Progenitor cell of endocrine pancreas (in vitro differentiated cells): Measurements from ENCODE around the gene RPA1. TPM values are rescaled to one million over a fixed set of nuclear protein-coding genes. Genes with fewer than 3 reads are reported as not detected.

Experiments used
- DNase-seq: peaks from one replicate; pipeline ENCODE4 v3.0.0; 2021; ENCODE audit warnings: low spot score; ENCODE audit not compliant: unreplicated experiment
- H3K27ac Mint-ChIP-seq: 2 replicates; pipeline ENCODE4 v1.8.0; 2021; ENCODE audit warnings: mild to moderate bottlenecking, moderate library complexity, mixed read lengths
- H3K27me3 Mint-ChIP-seq: 2 replicates; pipeline ENCODE4 v1.8.0; 2021; ENCODE audit warnings: mixed read lengths
- H3K36me3 Mint-ChIP-seq: 2 replicates; pipeline ENCODE4 v1.8.0; 2022; ENCODE audit warnings: mixed read lengths; ENCODE audit not compliant: insufficient read depth
- H3K4me1 Mint-ChIP-seq: 2 replicates; pipeline ENCODE4 v1.8.0; 2021; ENCODE audit warnings: low read depth, mixed read lengths
- H3K4me3 Mint-ChIP-seq: 2 replicates; pipeline ENCODE4 v1.8.0; 2021; ENCODE audit warnings: low read depth, mild to moderate bottlenecking, moderate library complexity, mixed read lengths
- H3K9me3 Mint-ChIP-seq: 2 replicates; pipeline ENCODE4 v1.8.0; 2021; ENCODE audit warnings: low read depth, mixed read lengths
- total RNA-seq: library from RNA; stranded (reverse); gene quantifications from 2 replicates; pipeline ENCODE4 v1.2.1, GENCODE V29; 2021
- TF ChIP-seq, protein P1 (sequence below): fragments of 200-600 bp; sonication (generic); IDR thresholded peaks from one replicate; pipeline ENCODE4 v1.5.0; 2021; ENCODE audit warnings: antibody characterized with exemption, mild to moderate bottlenecking; ENCODE audit not compliant: unreplicated experiment

Gene RPA1
- total RNA-seq, 1 donor from 2014 or later: 119 TPM

DNA sequence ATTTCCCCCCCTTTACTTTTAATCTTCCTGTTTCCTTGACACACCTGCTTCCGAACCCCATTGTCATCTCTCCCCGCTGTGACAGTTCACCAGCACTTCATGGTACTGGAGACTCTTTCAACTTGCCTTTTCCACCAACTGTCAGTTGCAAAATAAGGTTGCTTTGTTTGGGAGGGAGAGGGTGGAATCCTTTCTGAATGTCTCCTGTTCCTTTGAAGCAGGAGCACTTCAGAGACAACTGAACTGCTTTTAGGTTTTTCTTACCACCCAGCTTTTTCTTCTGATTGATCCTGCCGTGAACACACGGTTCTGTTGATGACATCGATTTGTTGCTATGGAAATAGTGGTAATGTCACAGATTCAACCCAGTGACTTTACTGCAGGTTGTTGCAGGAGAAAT, 42.0 kb downstream of the RPA1 start:
- no peaks in the 10 kb centered on the region for H3K9me3 Mint-ChIP-seq
- no peaks in the 10 kb centered on the region for H3K27me3 Mint-ChIP-seq
- H3K4me1 Mint-ChIP-seq: peaks cover 3% of the 10 kb centered on the region
- TF ChIP-seq, protein P1, sequence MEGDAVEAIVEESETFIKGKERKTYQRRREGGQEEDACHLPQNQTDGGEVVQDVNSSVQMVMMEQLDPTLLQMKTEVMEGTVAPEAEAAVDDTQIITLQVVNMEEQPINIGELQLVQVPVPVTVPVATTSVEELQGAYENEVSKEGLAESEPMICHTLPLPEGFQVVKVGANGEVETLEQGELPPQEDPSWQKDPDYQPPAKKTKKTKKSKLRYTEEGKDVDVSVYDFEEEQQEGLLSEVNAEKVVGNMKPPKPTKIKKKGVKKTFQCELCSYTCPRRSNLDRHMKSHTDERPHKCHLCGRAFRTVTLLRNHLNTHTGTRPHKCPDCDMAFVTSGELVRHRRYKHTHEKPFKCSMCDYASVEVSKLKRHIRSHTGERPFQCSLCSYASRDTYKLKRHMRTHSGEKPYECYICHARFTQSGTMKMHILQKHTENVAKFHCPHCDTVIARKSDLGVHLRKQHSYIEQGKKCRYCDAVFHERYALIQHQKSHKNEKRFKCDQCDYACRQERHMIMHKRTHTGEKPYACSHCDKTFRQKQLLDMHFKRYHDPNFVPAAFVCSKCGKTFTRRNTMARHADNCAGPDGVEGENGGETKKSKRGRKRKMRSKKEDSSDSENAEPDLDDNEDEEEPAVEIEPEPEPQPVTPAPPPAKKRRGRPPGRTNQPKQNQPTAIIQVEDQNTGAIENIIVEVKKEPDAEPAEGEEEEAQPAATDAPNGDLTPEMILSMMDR: no peak
- DNase-seq: no peak
- H3K27ac Mint-ChIP-seq: no peak overlapping the region
- H3K4me3 Mint-ChIP-seq: no peak overlapping the region
- peaks cover 18% of the 10 kb centered on the region for H3K36me3 Mint-ChIP-seq

DNA sequence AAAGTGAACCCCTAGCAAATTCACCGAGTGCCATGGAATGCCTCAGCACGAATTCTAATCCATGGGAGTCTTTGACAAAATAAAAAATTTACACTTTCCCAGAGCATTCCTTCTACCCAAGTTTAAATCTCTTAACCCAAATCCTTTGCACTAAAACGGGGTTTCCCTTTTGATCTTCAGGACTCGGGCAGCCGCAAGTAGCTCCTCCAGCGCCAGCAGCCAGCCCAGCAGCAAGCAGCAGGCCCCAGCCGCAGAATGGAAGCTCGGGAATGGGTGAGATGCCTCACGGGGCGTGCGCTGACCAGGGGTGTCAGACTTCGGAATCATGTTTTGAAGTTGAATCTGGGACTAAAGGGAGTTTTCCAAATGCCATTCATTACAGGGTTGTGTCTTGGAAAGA, 42.4 kb downstream of the RPA1 start:
- TF ChIP-seq, protein P1: no peak
- no peaks in the 10 kb centered on the region for H3K9me3 Mint-ChIP-seq
- no peak overlapping the region for H3K4me3 Mint-ChIP-seq
- H3K4me1 Mint-ChIP-seq: peaks cover 3% of the 10 kb centered on the region
- H3K27me3 Mint-ChIP-seq: no peaks in the 10 kb centered on the region
- DNase-seq: no peak
- peaks cover 21% of the 10 kb centered on the region for H3K36me3 Mint-ChIP-seq
- H3K27ac Mint-ChIP-seq: no peak overlapping the region

DNA sequence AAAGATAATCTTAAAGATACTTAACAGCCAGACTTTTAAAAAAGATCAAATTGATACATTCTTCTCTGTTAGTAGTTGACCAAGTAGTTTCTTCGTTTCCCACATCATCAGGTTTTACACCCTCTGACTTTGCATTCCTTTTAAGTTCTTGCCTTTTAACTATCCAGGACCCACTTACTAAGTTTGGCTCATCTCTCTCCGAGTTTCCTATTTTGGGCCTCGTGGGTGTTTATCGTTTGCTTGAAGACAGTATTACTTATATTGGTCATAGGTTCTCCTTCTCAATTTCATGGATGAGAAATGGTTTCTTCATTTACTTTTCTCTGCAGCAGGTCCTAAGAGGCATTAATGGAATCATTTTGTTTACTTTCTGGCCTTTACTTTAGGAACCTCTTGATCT, 43.2 kb downstream of the RPA1 start:
- DNase-seq: no peak
- Mint-ChIP-seq H3K27ac (no peak overlapping the region), H3K4me1 (peaks cover 3% of the 10 kb centered on the region), H3K36me3 (peaks cover 23% of the 10 kb centered on the region), H3K9me3 (no peaks in the 10 kb centered on the region), H3K4me3 (no peak overlapping the region), H3K27me3 (no peaks in the 10 kb centered on the region)
- TF ChIP-seq, protein P1: no peak

DNA sequence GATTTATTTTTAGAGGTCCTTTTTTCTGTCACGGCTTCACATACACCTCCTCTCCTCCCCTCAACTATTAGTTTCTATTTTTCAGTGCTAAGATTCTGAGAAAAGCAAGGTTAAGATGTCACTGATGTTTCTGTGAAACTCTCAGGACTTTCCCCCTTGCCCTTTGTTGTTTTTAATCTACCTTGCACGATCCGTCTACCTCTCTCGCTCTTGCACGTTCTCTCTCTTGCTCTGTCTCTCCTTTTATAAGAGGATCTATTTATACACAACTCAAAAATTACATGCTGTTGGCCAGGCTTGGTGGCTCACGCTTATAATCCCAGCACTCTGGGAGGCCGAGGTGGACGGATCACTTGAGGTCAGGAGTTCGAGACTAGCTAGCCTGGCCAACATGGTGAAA, 43.6 kb downstream of the RPA1 start:
- TF ChIP-seq, protein P1: no peak
- no peaks in the 10 kb centered on the region for H3K9me3 Mint-ChIP-seq
- H3K27ac Mint-ChIP-seq: no peak overlapping the region
- H3K27me3 Mint-ChIP-seq: no peaks in the 10 kb centered on the region
- H3K4me1 Mint-ChIP-seq: peaks cover 3% of the 10 kb centered on the region
- H3K4me3 Mint-ChIP-seq: no peak overlapping the region
- H3K36me3 Mint-ChIP-seq: peaks cover 23% of the 10 kb centered on the region
- DNase-seq: no peak

DNA sequence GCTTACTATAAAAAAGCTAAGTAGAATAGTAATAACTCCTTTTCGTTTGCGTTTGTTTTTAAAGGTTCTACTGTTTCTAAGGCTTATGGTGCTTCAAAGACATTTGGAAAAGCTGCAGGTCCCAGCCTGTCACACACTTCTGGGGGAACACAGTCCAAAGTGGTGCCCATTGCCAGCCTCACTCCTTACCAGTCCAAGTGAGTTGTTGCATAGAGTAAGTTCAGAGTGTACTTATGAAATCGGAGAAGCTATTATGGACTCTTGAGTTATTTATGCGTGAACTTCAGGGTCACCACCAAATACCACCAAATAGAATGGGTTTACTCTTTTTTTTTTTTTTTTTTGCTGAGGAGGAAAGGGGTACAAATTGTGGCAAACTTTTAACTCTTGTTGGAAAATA, 45.8 kb downstream of the RPA1 start:
- peaks cover 3% of the 10 kb centered on the region for H3K4me1 Mint-ChIP-seq
- no peaks in the 10 kb centered on the region for H3K27me3 Mint-ChIP-seq
- TF ChIP-seq, protein P1: no peak
- no peak overlapping the region for H3K27ac Mint-ChIP-seq
- peaks cover 31% of the 10 kb centered on the region for H3K36me3 Mint-ChIP-seq
- DNase-seq: no peak
- no peak overlapping the region for H3K4me3 Mint-ChIP-seq
- H3K9me3 Mint-ChIP-seq: no peaks in the 10 kb centered on the region
